Duodenal mucosa (tissue), 2 donors: ENCODE measurements around the gene FBXO42.

Source experiments
- H3K27ac ChIP-seq: one replicate; pipeline ENCODE4 v1.7.0; 2013; ENCODE audit warnings: low read depth, low read length
- H3K27me3 ChIP-seq, 2 donors: one replicate each; pipeline ENCODE4 v1.7.0; 2013; ENCODE audit warnings: low read length in 2 of 2, control low read depth in 1 of 2; ENCODE audit not compliant: insufficient read depth in 2 of 2, control insufficient read depth in 1 of 2
- H3K36me3 ChIP-seq, 2 donors: one replicate each; pipeline ENCODE4 v1.7.0; 2013; ENCODE audit warnings: low read length in 2 of 2, control low read depth in 1 of 2; ENCODE audit not compliant: insufficient read depth in 2 of 2, control insufficient read depth in 1 of 2
- H3K4me1 ChIP-seq, 2 donors: one replicate each; pipeline ENCODE4 v1.7.0; 2013; ENCODE audit warnings: low read length in 2 of 2, control low read depth in 1 of 2; ENCODE audit not compliant: insufficient read depth in 2 of 2, control insufficient read depth in 1 of 2
- H3K4me3 ChIP-seq, 2 donors: one replicate each; pipeline ENCODE4 v1.7.0; 2013; ENCODE audit warnings: low read length in 2 of 2, low read depth in 1 of 2
- H3K9ac ChIP-seq, 2 donors: one replicate each; pipeline ENCODE4 v1.7.0; 2013; ENCODE audit warnings: low read length in 2 of 2, low read depth in 1 of 2
- H3K9me3 ChIP-seq, 2 donors: one replicate each; pipeline ENCODE4 v1.7.0; 2013; ENCODE audit warnings: low read length in 2 of 2, control low read depth in 1 of 2; ENCODE audit not compliant: control insufficient read depth in 1 of 2

The FBXO42 gene

DNA sequence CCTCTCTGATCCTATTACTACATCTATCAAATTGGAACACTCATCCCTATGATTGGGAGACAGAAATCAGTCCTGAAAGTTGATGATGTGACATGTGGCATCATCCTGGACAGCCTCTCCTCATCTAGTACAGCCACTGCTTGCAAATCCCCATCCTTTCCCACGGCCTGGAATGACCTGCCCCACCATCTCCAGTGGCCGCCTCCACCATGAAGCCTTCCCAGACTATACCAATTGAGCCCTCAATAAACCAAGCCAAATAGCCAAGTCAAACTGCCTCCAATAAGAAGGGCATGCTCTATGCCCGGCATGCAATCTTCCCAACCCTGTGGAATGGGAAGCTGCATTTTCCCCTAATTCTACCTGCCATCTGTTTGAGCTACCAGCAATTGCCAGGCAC is 139.3 kb downstream of the FBXO42 start:
- Histone ChIP-seq H3K9ac (no peak overlapping the region), H3K4me1 (peaks cover 19 to 20% of the 10 kb centered on the region in 2 donors), H3K36me3 (no peaks in the 10 kb centered on the region), H3K27ac (no peak overlapping the region), H3K4me3 (no peak overlapping the region), H3K27me3 (no peaks in the 10 kb centered on the region), H3K9me3 (no peaks in the 10 kb centered on the region)

DNA sequence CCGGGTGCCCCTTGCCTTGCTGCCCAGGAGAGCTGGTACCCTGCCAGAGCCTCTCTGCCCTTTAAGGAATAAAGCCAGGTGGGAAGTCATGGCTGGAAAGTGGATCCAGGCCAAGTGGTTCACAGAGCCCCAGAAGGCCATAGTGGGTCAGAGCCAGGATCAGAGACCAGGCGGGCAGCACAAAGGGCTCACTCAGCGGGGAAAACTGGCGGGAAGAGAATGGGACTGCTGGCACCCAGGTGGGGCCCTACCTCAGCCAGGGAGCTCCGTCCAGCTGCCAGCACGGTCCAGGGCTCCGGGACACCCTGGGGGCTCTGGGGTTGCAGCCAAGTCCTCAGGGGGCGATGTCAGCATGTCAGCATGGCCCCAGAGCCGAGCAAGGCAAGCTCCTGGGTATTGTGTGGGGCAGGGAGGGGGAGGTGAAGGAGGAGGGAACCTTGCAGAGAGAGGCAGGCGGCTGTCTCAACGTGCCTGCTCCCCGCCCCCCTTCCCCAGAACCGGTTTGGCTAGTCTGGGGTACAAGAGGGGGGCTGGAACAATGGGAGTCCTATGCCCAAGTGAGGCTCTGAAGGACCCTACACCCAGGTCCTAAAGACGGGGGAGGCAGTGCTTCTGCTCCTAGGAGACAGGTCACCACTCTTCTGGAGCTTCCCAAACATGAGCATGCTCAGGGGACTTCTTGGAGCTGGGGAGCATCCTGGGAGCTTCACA is 139.9 kb downstream of the FBXO42 start, which contains the start of gene ARHGEF19:
Gene ARHGEF19 (minus strand): TSS at position 402 of the 711 bp plus-strand sequence. CDS start 3,598 bp downstream, outside the sequence.
- Histone ChIP-seq H3K36me3 (no peaks in the 10 kb centered on the region), H3K4me3 (peak within 1 kb of the TSS in 1 of 2 donors; percentile 36), H3K27ac (no peak within 1 kb of the TSS), H3K4me1 (peaks cover 14 to 18% of the 10 kb centered on the region in 2 donors), H3K9ac (no peak within 1 kb of the TSS), H3K9me3 (no peaks in the 10 kb centered on the region), H3K27me3 (no peaks in the 10 kb centered on the region)

DNA sequence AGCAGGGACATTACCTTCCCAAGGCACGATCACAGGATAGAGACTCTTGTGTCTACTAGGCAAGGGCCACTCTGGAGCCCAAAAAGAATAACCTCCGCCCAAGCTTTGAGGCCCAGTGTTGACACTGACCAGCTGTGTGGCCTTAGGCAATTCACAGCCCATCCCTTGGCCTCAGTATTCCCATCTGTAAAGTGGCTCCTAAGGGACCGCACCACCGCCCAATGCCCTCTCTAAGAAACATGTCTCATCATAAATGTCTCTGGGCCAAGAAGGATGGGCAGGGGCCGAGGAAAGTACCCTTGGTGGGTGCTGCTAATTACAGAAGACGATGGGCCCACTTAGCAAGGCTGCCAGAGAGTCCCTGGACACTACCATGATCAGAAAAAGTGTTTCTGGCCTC is 140.5 kb downstream of the FBXO42 start:
- Histone ChIP-seq H3K9ac (no peak overlapping the region), H3K4me1 (peaks cover 11 to 19% of the 10 kb centered on the region in 2 donors), H3K27ac (no peak overlapping the region), H3K27me3 (no peaks in the 10 kb centered on the region), H3K9me3 (no peaks in the 10 kb centered on the region), H3K36me3 (no peaks in the 10 kb centered on the region), H3K4me3 (peak overlapping the region in 1 of 2 donors; percentile 36)

DNA sequence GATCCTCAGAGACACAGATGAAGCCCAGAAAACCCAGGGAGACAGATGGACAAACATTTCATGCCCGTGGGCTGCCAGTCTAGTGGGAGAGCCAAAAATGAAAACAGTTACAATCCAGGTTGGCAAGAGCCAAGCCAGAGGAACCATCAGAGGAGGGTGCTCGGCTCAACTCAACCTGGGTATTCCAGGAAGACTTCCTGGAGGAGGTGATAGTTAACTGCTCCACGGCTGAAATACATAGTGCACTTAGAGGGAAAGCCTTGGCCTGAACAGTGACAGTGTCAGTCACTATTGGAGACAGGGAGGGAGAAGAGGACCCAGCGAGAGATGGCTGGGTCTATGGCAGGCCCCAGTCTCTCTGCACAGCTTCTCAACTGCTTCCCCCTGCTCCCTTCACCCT is 141.7 kb downstream of the FBXO42 start:
- H3K27ac ChIP-seq: no peak overlapping the region
- peaks cover 5 to 13% of the 10 kb centered on the region in 2 donors for H3K4me1 ChIP-seq
- no peak overlapping the region for H3K9ac ChIP-seq
- H3K9me3 ChIP-seq: no peaks in the 10 kb centered on the region
- no peak overlapping the region for H3K4me3 ChIP-seq
- no peaks in the 10 kb centered on the region for H3K36me3 ChIP-seq
- no peaks in the 10 kb centered on the region for H3K27me3 ChIP-seq

DNA sequence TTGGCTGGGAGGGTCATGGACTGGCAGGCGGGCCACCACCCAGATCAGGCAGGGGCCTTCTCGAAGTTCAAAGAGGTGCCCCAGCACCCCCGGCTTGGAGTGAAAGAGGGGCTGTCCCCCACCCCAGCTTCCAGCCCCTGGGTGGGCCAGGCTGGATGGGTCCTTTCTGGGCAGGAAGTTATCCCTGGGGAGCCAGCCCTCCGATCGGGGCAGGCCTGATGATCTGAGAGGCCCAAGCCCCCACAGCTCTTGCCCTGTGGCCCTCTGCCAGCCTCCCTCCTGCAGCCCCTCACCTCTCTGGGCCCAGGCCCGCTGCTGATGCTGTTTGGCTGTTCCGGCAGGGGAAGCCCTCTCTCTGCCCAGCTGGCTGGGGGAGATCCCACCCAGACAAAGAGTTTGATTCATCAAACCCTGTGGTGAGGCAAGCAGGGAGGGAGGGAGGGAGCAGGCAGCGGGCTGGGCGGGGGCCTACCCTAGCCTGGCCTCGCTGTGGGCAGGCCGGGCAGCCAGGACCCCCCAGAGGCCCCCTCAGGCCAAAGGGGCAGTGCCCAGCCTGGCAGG is 142.4 kb downstream of the FBXO42 start:
- Histone ChIP-seq H3K27ac (no peak overlapping the region), H3K9ac (no peak overlapping the region), H3K4me1 (peaks cover 5 to 16% of the 10 kb centered on the region in 2 donors), H3K27me3 (no peaks in the 10 kb centered on the region), H3K36me3 (no peaks in the 10 kb centered on the region), H3K9me3 (no peaks in the 10 kb centered on the region), H3K4me3 (no peak overlapping the region)

DNA sequence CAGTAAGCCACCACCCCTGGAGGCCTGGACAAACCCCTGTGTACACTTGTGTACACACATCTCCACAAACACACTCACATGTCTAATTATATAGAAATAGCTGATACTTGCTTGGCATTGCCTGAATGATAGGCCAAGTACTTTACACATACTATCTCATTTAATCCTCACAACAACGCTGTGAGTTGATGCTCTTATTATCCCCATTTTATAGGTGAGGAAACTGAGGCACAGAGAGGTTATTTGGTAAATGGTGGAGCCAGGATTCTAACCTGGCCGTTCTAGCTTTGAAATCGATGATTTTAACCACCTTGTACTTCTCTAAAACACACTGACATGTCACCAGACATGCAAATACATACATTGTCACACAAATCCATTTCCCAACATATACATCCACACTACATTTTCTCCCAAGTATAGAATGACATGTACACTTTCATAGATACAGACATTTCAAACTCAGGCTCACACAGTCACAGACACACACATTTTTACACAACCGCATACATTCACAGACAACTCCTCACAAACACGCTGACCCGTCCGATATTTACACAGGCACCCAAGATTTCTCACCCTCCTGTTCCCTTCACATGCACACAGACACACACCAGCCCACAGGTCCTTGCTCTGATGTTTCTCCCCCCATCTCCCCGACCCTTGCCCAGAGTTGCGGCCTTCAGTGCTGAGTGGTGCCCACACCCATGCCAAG is 143.0 kb downstream of the FBXO42 start:
- Histone ChIP-seq H3K4me3 (no peak overlapping the region), H3K27ac (no peak overlapping the region), H3K36me3 (peaks cover 0 to under 1% of the 10 kb centered on the region in 2 donors), H3K27me3 (no peaks in the 10 kb centered on the region), H3K4me1 (peaks cover 5 to 16% of the 10 kb centered on the region in 2 donors), H3K9ac (no peak overlapping the region), H3K9me3 (no peaks in the 10 kb centered on the region)

DNA sequence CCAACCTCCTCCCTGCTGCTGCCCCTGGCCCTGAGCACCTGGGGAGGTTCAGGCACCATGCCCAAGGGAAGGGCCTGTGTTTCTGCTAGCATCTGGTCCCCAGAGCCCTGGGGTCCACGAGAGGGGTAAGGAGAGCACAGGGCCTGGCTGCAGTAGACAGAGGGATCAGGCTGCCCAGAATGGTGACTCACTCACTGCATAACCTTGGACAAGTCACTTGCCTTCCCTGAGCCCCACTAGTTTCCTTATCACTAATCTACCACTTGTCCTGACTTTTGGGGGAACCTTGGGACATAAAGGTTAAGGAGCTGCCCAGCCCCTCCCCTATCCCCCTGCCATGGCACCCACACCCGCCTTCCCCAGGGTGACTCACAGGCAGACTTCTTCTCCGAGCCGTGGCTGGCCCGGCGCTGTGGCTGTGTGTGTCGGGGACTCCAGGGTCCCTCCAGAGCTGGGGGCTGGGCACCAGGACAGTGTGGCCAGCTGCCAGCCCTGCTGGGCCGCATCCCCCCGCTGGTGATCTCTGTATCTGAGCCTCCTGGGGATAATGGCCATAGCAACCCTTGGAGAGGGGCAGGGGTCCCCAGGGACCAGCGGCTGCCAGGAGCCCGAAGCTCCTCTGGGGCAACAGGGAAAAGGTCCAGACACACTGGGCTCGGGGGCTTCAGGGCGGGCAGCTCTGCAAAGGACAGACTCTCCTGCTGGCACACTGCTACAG is 143.9 kb downstream of the FBXO42 start:
- Histone ChIP-seq H3K4me3 (no peak overlapping the region), H3K27ac (no peak overlapping the region), H3K9ac (no peak overlapping the region), H3K9me3 (no peaks in the 10 kb centered on the region), H3K4me1 (peaks cover 5 to 16% of the 10 kb centered on the region in 2 donors), H3K36me3 (peaks cover 0 to 7% of the 10 kb centered on the region in 2 donors), H3K27me3 (no peaks in the 10 kb centered on the region)

DNA sequence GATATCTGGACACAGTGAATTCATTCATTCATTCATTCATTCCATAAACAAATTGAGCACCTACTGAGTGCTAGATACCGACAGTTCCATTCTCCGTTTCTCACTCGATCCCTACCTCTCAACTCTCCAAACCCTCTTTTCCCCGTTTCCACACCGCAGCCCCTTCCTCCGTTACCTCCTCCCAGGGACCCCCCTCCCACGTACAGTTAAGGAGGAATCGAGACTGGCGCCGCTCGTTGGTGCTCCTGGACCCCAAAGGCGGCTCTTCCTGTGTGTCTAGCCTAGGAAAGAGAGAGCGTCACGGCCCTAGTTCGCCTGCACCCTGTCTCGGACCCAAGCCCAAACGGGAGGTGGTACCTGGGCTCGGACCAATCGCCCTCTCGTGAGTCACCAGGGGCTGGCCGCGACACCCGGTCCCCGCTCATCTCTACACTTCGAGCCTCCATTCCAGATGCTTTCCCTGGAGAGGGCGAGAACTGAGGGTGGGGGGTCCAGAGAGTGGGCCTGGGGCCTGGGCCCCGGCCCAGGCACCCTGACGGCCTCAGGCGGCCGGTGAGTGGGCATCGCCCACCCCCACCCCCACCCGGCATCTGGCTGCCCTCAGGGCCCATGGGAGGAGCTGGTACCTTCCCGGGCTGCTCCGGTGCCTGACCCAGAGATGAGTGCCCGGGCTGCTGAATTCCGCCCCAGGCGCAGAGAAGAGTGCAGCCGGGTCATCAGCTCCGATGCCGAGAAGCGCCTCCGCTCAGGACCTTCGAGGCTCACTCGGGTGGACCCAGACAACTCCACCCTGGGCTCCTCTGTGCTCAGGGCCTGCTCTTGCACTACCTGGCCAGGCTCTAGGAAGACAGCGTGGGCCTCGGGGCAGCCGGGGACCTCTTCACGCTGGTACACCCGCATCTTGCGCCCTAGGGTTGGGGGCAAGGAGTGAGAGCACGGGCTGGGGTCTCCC is 144.7 kb downstream of the FBXO42 start:
- Histone ChIP-seq H3K27ac (peak overlapping the region; percentile 87), H3K4me3 (peak overlapping the region; percentile 68 to 72), H3K27me3 (no peaks in the 10 kb centered on the region), H3K36me3 (peaks cover 0 to 10% of the 10 kb centered on the region in 2 donors), H3K9me3 (no peaks in the 10 kb centered on the region), H3K4me1 (peaks cover 5 to 16% of the 10 kb centered on the region in 2 donors), H3K9ac (peak overlapping the region; percentile 49 to 72)
